ENCODE results near the gene RPS27L. TPM values are rescaled to one million over a fixed set of nuclear protein-coding genes. Genes with fewer than 3 reads are reported as not detected.

Gene RPS27L
- total and polyA plus RNA-seq, 2 experiments from 2014 or later, result 85.9 to 1,011 TPM

DNA sequence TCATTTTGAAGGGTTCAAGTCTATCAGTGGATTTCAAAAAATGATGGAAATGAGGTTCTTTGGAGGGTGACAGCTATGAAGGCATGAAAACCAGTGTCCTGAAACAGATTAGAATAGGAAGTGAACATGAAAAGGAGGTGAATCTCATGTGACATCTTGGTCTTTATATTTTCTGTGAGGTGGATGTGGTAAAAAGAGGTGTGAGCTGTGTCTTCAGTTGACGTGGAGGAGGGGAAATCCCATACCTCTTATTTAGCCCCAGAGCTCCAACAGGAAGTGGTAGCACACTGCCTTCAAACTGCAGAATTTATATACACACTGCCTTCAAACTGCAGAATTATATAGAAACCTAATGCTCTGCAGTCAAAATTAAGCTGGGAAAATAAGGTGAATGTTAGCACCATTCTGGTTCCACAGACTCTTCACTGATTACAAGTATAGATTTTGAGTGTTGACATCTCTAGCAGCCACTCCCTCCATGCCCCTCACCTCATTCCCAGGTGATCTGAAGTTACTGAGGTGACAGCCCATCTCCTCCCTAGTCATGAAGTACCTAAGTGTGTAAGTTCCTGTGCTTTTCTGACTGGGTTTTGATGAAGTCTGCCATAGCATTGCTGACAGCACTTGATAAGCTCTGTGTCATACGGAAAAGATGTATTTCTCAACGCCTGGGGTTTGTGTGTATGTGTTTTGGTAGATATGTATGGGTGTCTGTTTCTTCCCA is 34.8 kb upstream of the RPS27L start (continued):
- TF ChIP-seq, protein P1, sequence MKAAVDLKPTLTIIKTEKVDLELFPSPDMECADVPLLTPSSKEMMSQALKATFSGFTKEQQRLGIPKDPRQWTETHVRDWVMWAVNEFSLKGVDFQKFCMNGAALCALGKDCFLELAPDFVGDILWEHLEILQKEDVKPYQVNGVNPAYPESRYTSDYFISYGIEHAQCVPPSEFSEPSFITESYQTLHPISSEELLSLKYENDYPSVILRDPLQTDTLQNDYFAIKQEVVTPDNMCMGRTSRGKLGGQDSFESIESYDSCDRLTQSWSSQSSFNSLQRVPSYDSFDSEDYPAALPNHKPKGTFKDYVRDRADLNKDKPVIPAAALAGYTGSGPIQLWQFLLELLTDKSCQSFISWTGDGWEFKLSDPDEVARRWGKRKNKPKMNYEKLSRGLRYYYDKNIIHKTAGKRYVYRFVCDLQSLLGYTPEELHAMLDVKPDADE (IDR thresholded peaks at IDR 0.05), result no peak
- TF ChIP-seq ZNF114 (CRISPR knock-in tag; IDR thresholded peaks at IDR 0.05) (no peak), ZNF331 (CRISPR knock-in tag; IDR thresholded peaks at IDR 0.05; ENCODE audit: low read depth) (no peak), STAT1 (IDR thresholded peaks at IDR 0.05; ENCODE audit: unreplicated experiment) (no peak), EZH2 (IDR thresholded peaks at IDR 0.05; ENCODE audit: low read depth, unreplicated experiment) (no peak), NANOG (IDR thresholded peaks at IDR 0.05; ENCODE audit: borderline replicate concordance) (no peak)
- TF ChIP-seq, protein P2, sequence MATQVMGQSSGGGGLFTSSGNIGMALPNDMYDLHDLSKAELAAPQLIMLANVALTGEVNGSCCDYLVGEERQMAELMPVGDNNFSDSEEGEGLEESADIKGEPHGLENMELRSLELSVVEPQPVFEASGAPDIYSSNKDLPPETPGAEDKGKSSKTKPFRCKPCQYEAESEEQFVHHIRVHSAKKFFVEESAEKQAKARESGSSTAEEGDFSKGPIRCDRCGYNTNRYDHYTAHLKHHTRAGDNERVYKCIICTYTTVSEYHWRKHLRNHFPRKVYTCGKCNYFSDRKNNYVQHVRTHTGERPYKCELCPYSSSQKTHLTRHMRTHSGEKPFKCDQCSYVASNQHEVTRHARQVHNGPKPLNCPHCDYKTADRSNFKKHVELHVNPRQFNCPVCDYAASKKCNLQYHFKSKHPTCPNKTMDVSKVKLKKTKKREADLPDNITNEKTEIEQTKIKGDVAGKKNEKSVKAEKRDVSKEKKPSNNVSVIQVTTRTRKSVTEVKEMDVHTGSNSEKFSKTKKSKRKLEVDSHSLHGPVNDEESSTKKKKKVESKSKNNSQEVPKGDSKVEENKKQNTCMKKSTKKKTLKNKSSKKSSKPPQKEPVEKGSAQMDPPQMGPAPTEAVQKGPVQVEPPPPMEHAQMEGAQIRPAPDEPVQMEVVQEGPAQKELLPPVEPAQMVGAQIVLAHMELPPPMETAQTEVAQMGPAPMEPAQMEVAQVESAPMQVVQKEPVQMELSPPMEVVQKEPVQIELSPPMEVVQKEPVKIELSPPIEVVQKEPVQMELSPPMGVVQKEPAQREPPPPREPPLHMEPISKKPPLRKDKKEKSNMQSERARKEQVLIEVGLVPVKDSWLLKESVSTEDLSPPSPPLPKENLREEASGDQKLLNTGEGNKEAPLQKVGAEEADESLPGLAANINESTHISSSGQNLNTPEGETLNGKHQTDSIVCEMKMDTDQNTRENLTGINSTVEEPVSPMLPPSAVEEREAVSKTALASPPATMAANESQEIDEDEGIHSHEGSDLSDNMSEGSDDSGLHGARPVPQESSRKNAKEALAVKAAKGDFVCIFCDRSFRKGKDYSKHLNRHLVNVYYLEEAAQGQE (IDR thresholded peaks at IDR 0.05; ENCODE audit: unreplicated experiment), result no peak
- TF ChIP-seq, protein P3, sequence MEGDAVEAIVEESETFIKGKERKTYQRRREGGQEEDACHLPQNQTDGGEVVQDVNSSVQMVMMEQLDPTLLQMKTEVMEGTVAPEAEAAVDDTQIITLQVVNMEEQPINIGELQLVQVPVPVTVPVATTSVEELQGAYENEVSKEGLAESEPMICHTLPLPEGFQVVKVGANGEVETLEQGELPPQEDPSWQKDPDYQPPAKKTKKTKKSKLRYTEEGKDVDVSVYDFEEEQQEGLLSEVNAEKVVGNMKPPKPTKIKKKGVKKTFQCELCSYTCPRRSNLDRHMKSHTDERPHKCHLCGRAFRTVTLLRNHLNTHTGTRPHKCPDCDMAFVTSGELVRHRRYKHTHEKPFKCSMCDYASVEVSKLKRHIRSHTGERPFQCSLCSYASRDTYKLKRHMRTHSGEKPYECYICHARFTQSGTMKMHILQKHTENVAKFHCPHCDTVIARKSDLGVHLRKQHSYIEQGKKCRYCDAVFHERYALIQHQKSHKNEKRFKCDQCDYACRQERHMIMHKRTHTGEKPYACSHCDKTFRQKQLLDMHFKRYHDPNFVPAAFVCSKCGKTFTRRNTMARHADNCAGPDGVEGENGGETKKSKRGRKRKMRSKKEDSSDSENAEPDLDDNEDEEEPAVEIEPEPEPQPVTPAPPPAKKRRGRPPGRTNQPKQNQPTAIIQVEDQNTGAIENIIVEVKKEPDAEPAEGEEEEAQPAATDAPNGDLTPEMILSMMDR (conservative IDR thresholded peaks at IDR 0.05; ENCODE audit: low read depth in 2 of 2), result no peak

DNA sequence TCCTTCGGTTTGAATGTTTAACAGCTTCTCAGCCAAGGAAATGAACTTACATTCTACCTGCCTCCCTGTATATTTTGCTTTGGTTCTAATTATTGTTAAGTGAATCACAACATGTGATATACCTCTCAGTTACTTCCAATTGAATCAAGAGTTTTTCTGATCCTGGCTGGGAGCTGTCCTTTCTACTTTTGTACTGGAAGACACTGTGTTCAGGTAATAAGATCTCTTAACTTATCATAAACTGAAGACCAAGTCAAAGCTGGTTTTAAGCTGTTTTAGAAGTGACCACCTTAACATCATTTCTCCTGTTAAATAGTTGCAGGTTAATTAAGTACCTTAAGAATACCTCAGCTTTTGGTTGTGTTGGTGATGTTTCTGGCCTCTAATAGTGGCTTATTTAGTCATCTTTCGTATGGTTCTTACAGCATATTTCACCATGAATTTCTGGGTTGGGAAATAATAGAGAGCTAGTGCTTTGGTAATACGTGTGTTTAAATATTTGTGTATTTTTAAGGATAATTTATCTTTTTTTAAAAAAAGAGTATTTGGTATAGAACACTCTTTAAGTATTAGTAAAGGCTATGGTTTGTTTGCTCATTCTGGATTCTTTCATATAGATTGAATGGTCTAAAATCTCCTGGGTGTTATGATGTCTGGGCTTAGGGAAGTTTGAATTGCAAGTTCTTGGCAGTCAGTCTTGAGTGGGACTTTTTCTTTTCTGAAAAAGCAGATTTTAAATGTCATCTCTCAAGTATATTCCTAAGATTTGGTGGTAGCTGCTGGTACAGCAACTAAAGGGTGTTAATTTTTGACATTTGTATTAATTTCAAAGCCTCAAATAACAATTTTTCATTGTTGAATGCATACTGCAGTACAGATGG is 33.7 kb upstream of the RPS27L start:
- Histone ChIP-seq H3K9me2 (ENCODE audit: insufficient read depth) (no peaks in the 10 kb centered on the region), H2AFZ (no peak overlapping the region), H3K4me1 (ENCODE audit: insufficient read depth) (peaks cover 61% of the 10 kb centered on the region), H3F3A (replicated peaks; ENCODE audit: low read depth) (no peaks in the 10 kb centered on the region; the same call in 1 of the 2 replicates), H3K79me2 (replicated peaks; ENCODE audit: insufficient read depth) (peaks cover 63% of the 10 kb centered on the region), H3K27ac (ENCODE audit: low read depth) (no peak overlapping the region), H3K4me2 (peak overlapping the region; percentile 87), H3K4me3 (peak overlapping the region; percentile 89), H4K20me1 (replicated peaks; ENCODE audit: insufficient read depth) (0 out of 2 replicates have a peak, but pooled peaks cover 5% of the 10 kb centered on the region), H3K36me3 (ENCODE audit: insufficient read depth) (no peaks in the 10 kb centered on the region), H3K27me3 (ENCODE audit: insufficient read depth) (no peaks in the 10 kb centered on the region)
- DNase-seq (ENCODE audit: low spot score) (no peak), ATAC-seq (no peak)
- Mint-ChIP-seq H3K4me1 (peaks cover 50% of the 10 kb centered on the region), H3K9me3 (no peaks in the 10 kb centered on the region), H3K27ac (no peak overlapping the region), H3K36me3 (ENCODE audit: low read depth) (no peaks in the 10 kb centered on the region), H3K4me3 (peak overlapping the region; percentile 88), H3K27me3 (ENCODE audit: insufficient read depth, low read depth, poor library complexity) (peaks cover 9% of the 10 kb centered on the region)
- TF ChIP-seq, protein P3 (conservative IDR thresholded peaks at IDR 0.05; ENCODE audit: low read depth in 2 of 2), result no peak
- TF ChIP-seq JUNB (IDR thresholded peaks at IDR 0.05; ENCODE audit: unreplicated experiment), result no peak
- no peak for TF ChIP-seq ZNF114 (CRISPR knock-in tag; IDR thresholded peaks at IDR 0.05)
- no peak for TF ChIP-seq EZH2 (IDR thresholded peaks at IDR 0.05; ENCODE audit: low read depth, unreplicated experiment)
- TF ChIP-seq, protein P1 (IDR thresholded peaks at IDR 0.05), result no peak
- TF ChIP-seq, protein P2 (IDR thresholded peaks at IDR 0.05; ENCODE audit: unreplicated experiment), result no peak
- TF ChIP-seq NANOG (IDR thresholded peaks at IDR 0.05; ENCODE audit: borderline replicate concordance), result no peak

All from GM23338 (cell line).